ENCODE results near the gene MAP7. TPM values are rescaled to one million over a fixed set of nuclear protein-coding genes. Genes with fewer than 3 reads are reported as not detected.
A peak's percentile ranks its signal among the peaks of the same experiment; 100 is the strongest.

MAP7 gene
- total RNA-seq, 1 donor from 2014 or later, result 101 TPM

DNA sequence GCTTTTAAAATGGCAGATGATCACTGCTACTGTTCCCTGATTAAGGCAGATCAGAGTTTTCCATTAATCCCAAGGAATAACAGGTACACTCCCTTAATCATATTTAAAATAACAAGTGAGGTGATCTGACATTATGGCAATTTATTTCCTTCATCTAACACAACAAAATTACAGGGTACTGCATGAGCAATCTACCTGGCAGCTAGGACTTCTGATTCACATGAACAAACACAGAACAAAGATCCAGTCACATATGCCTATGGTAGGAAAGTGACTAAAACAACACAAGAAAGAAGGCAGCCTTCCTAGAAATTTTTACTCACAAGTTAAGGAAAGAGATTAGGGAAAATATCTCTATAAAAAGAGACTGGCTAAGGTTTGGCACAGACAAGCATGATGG lies 33.2 kb downstream of the MAP7 start:
- TF ChIP-seq, protein P1, sequence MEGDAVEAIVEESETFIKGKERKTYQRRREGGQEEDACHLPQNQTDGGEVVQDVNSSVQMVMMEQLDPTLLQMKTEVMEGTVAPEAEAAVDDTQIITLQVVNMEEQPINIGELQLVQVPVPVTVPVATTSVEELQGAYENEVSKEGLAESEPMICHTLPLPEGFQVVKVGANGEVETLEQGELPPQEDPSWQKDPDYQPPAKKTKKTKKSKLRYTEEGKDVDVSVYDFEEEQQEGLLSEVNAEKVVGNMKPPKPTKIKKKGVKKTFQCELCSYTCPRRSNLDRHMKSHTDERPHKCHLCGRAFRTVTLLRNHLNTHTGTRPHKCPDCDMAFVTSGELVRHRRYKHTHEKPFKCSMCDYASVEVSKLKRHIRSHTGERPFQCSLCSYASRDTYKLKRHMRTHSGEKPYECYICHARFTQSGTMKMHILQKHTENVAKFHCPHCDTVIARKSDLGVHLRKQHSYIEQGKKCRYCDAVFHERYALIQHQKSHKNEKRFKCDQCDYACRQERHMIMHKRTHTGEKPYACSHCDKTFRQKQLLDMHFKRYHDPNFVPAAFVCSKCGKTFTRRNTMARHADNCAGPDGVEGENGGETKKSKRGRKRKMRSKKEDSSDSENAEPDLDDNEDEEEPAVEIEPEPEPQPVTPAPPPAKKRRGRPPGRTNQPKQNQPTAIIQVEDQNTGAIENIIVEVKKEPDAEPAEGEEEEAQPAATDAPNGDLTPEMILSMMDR (IDR thresholded peaks at IDR 0.05; ENCODE audit: unreplicated experiment), result no peak
- Mint-ChIP-seq H3K27ac (no peak overlapping the region), H3K9me3 (ENCODE audit: low read depth) (no peaks in the 10 kb centered on the region), H3K4me3 (ENCODE audit: low read depth) (no peak overlapping the region), H3K36me3 (ENCODE audit: insufficient read depth) (peaks cover 24% of the 10 kb centered on the region), H3K27me3 (no peaks in the 10 kb centered on the region), H3K4me1 (ENCODE audit: low read depth) (peaks cover 49% of the 10 kb centered on the region)
- no peak for DNase-seq (ENCODE audit: low spot score, unreplicated experiment)

GRCh38 chr6:136514591-136514990 lies 35.6 kb downstream of the MAP7 start:
- H3K4me1 Mint-ChIP-seq (ENCODE audit: low read depth), result peaks cover 49% of the 10 kb centered on the region
- H3K36me3 Mint-ChIP-seq (ENCODE audit: insufficient read depth), result peaks cover 18% of the 10 kb centered on the region
- H3K27ac Mint-ChIP-seq, result no peak overlapping the region

DNA sequence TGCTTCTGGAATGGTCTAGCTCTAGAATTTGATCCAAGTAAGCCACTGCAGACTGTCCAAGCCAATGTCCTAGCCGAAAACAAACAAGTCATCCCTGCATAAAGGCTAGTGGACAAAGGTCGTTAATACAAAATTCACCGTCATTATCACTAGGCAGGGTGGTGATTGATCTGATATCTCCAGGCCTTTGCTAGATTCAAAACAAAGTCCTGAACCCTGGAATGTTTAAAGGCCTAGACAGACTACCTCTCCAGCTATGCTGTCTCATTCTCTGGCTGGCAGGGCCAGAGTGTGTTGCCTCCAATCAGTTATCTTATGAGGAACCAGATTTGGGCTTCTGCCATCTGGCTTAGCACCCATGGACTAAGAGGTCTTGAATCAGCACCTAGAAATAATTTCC lies 38.3 kb downstream of the MAP7 start:
- Mint-ChIP-seq H3K27me3 (no peaks in the 10 kb centered on the region), H3K27ac (peak overlapping the region; percentile 84), H3K9me3 (ENCODE audit: low read depth) (no peaks in the 10 kb centered on the region), H3K36me3 (ENCODE audit: insufficient read depth) (peaks cover 24% of the 10 kb centered on the region), H3K4me3 (ENCODE audit: low read depth) (no peak overlapping the region), H3K4me1 (ENCODE audit: low read depth) (peaks cover 38% of the 10 kb centered on the region)
- TF ChIP-seq, protein P1 (IDR thresholded peaks at IDR 0.05; ENCODE audit: unreplicated experiment), result no peak
- no peak for DNase-seq (ENCODE audit: low spot score, unreplicated experiment)

More at GRCh38 chr6:136514591-136514990, 35.6 kb downstream of the MAP7 start:
- no peaks in the 10 kb centered on the region for H3K27me3 Mint-ChIP-seq
- no peaks in the 10 kb centered on the region for H3K9me3 Mint-ChIP-seq (ENCODE audit: low read depth)
- TF ChIP-seq, protein P1 (IDR thresholded peaks at IDR 0.05; ENCODE audit: unreplicated experiment), result no peak
- DNase-seq (ENCODE audit: low spot score, unreplicated experiment), result no peak
- H3K4me3 Mint-ChIP-seq (ENCODE audit: low read depth), result no peak overlapping the region

DNA sequence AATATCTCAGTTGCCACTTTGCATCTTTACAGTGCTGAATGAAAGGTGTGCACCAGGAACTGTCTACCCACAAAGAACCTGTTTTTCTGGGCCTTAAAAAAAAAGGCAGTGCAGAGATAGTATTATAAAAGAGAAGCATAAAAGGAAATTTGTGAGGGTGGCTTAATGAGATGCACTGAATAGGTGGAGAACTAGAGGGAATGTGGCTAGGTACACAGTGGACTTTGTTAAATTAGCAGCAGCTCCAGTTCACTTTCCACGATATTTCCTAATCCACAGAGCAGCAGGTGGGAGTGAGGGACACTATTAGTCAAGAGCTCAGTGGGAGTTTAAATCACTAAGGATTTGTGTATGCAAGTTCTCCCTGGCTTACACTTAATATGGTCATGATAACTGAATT lies 38.8 kb downstream of the MAP7 start:
- H3K9me3 Mint-ChIP-seq (ENCODE audit: low read depth), result no peaks in the 10 kb centered on the region
- H3K27ac Mint-ChIP-seq, result no peak overlapping the region
- H3K4me3 Mint-ChIP-seq (ENCODE audit: low read depth), result no peak overlapping the region

GRCh38 chr6:136510782-136511181 lies 39.4 kb downstream of the MAP7 start:
- Mint-ChIP-seq H3K27me3 (no peaks in the 10 kb centered on the region), H3K36me3 (ENCODE audit: insufficient read depth) (peaks cover 25% of the 10 kb centered on the region), H3K9me3 (ENCODE audit: low read depth) (no peaks in the 10 kb centered on the region), H3K27ac (peak overlapping the region; percentile 53), H3K4me1 (ENCODE audit: low read depth) (peaks cover 35% of the 10 kb centered on the region), H3K4me3 (ENCODE audit: low read depth) (peak overlapping the region; percentile 1)
- no peak for DNase-seq (ENCODE audit: low spot score, unreplicated experiment)
- TF ChIP-seq, protein P1 (IDR thresholded peaks at IDR 0.05; ENCODE audit: unreplicated experiment), result no peak

More for the DNA sequence above, 38.8 kb downstream of the MAP7 start:
- no peak for DNase-seq (ENCODE audit: low spot score, unreplicated experiment)
- Mint-ChIP-seq H3K27me3 (no peaks in the 10 kb centered on the region), H3K4me1 (ENCODE audit: low read depth) (peaks cover 39% of the 10 kb centered on the region), H3K36me3 (ENCODE audit: insufficient read depth) (peaks cover 25% of the 10 kb centered on the region)
- TF ChIP-seq, protein P1 (IDR thresholded peaks at IDR 0.05; ENCODE audit: unreplicated experiment), result no peak
